Inflammatory macrophage treated with lipopolysaccharide for 4 hours (primary cell): Measurements from ENCODE around the gene F2.

Experiments
- DNase-seq: peaks from one replicate; pipeline ENCODE4 v3.0.0-alpha.2; 2020

The F2 gene

DNA sequence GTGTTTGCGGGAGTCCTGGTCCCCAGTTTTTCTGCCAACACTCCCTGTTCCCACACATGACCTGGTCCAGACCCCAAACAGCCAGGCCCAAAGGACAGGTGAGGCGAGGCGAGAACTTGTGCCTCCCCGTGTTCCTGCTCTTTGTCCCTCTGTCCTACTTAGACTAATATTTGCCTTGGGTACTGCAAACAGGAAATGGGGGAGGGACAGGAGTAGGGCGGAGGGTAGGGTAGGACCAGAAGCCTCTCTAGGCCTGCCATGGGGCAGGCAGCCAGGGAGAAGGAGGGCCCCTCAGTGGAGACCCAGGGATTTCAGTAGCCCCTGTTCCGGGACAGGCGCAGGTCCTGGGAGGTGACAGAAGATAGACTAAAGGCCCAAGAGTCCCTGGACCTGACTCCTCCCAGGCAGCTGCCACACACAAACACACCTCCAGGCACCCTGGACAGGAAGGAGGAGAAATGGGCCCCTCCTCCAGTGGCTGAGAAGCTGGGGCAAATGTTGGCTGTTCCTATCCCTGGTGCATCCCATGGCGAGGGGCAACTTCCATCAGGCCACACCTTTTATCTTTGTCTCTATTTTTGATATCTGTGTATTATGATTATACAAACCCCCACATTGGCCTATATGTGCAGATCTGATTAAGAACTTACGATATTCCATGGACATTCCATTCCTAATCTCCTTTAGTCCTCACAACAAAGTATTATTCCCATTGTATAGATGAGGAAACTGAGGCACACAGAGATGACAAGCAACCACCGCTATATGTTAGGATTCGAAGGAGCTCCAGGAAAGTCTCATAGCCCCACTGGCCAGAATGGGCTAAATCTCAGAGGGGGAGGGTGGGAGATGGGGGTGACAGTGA is 626 bp upstream of the F2 start:
- no peak for DNase-seq

- no peak for DNase-seq
Observed at GRCh38 chr11:46719543-46720218, 668 bp downstream of the F2 start.

- DNase-seq: no peak
Observed at GRCh38 chr11:46721286-46721685, 2.3 kb downstream of the F2 start.

- no peak for DNase-seq
Observed at GRCh38 chr11:46722566-46723358, 3.7 kb downstream of the F2 start.

GRCh38 chr11:46723359-46723680 is 4.3 kb downstream of the F2 start:
- no peak for DNase-seq

DNA sequence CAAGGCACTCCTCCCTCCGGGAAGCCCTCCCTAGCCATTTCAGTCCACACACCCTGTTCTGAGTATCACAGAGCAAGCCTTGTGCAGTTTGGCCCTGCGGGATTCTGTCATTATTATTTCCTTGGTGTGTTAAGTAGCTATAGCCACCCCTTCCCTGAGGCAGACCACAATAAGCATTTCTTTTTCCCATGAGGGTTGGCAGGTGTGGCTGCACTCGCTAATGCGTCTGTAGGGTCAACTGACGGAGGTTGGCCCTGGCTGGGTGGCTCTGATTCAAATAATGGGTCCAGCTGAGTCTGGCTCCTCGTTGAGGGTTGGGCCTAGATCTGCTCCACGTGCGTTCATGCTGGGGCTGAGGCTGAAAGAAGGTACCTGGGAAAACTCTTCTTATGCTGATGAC is 5.1 kb downstream of the F2 start:
- DNase-seq: no peak

DNA sequence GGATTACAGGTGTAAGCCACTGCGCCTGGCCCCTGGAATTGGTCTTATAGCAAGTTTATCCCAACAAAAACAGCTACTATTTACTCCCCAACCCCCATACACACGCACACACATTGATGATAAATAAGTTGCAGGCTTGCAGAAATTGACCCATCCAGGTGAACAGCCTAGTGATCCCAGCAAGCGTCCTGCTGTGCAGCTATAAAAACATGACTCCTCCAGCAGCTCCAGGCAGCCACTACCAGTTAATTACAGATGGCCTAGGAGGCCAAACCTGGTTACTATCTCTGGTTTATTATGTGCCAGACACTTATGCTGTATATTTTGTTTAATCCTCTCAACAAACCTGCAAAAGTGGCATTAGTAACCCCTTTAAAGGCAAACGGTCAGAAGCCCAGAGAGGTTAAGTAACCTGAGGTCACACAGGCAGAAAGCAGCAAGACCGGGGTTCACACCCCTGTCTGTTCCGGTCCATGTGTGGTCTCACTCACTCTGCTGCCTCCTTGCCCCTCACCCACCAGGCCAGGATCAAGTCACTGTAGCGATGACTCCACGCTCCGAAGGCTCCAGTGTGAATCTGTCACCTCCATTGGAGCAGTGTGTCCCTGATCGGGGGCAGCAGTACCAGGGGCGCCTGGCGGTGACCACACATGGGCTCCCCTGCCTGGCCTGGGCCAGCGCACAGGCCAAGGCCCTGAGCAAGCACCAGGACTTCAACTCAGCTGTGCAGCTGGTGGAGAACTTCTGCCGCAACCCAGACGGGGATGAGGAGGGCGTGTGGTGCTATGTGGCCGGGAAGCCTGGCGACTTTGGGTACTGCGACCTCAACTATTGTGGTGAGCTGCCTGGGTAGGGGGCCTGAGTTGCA is 6.6 kb downstream of the F2 start:
- DNase-seq: no peak

DNA sequence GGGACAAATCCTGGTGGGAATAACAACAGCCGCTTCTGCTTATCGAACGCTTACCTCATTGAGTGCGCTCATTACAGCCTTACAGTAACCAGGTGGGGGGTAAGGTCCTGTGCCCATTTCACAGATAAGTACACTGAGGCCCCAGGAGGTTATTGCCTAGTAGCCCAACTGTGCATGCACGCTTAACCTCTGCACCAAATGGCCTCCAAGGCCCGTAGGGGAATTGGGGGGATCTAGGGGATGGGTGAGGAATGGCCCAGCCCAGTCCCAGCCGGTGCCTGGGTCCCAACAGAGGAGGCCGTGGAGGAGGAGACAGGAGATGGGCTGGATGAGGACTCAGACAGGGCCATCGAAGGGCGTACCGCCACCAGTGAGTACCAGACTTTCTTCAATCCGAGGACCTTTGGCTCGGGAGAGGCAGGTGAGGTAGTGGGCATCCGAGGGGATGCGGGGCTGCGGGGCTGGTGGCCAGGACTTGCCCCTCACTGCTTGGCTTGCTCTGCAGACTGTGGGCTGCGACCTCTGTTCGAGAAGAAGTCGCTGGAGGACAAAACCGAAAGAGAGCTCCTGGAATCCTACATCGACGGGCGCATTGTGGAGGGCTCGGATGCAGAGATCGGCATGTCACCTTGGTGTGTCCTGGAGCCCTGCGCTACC is 7.3 kb downstream of the F2 start:
- no peak for DNase-seq

GRCh38 chr11:46727952-46728658 is 9.1 kb downstream of the F2 start:
- no peak for DNase-seq

- no peak for DNase-seq
Observed at GRCh38 chr11:46728659-46729040, 9.6 kb downstream of the F2 start.

- DNase-seq: no peak
Observed at GRCh38 chr11:46729110-46730027, 10.4 kb downstream of the F2 start.

- no peak for DNase-seq
Observed at GRCh38 chr11:46731545-46731944, 12.5 kb downstream of the F2 start.

GRCh38 chr11:46733234-46733633 is 14.2 kb downstream of the F2 start:
- DNase-seq: no peak

- no peak for DNase-seq
Observed at GRCh38 chr11:46736146-46736545, 17.1 kb downstream of the F2 start.

DNA sequence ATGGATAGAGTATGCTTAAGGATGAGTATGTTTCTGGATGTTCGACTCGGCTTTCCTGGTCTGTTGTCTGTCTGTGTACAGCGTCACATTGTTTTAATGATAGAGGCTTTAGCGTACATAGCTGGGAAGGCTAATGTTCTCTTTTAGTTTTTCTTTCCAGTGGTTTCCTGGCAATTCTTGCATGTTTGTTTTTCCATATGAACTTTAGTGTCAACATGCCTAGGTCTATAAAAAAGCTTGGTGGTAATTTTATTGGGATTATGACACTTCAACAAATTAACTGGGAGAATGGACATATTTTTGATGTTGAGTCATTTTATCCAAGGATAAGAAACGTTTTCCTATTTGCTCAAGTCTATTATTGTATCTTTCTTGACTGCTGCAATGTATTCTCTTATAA is 17.6 kb downstream of the F2 start:
- no peak for DNase-seq

GRCh38 chr11:46737699-46738098 is 18.7 kb downstream of the F2 start:
- no peak for DNase-seq

- DNase-seq: no peak
Observed at GRCh38 chr11:46738887-46739286, 19.9 kb downstream of the F2 start.

GRCh38 chr11:46741600-46742484 is 22.8 kb downstream of the F2 start:
- no peak for DNase-seq

DNA sequence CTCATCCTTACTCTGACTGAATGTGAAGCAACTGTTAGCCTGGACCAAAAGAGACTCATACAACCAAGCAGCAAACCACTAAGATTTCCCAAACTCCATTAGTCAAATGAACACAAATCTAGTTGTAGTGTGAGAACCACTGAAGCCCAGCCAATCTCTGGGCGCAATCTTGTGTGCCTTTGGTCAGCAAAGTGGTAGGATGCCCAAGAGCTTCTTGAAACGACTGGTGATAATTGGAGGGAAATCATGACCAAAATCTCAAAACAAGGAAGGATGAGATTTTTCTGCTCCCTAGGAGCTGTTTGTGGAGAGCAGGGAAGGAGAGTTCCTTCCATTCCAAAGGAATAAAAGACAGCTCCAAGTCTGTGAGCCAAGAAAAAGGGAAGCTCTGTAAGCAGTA is 24.0 kb downstream of the F2 start:
- no peak for DNase-seq
